Calu3 (cell line): Measurements from ENCODE around the gene RPS6KA5. TPM values are rescaled to one million over a fixed set of nuclear protein-coding genes. Genes with fewer than 3 reads are reported as not detected.
A peak's percentile ranks its signal among the peaks of the same experiment; 100 is the strongest.

Source experiments
- BruUV-seq: library from RNA; stranded (reverse); fragments of 400-500 nt; replicated peaks from 2 replicates; lab custom pipeline; 2021; lab: Mats Ljungman, UMichigan
- CTCF ChIA-PET: fragments of 300-600 bp; sonication (Branson Sonifier 250); formaldehyde crosslinking; loops from one replicate; lab custom pipeline; 2022; ENCODE audit warnings: antibody characterized with exemption; lab: Charles Lee
- DNase-seq: peaks from one replicate; pipeline ENCODE4 v3.0.0; 2022
- H3K27ac Mint-ChIP-seq: one replicate; pipeline ENCODE4 v1.8.0; 2022; ENCODE audit warnings: mixed read lengths; ENCODE audit not compliant: unreplicated experiment
- H3K27me3 Mint-ChIP-seq: one replicate; pipeline ENCODE4 v1.8.0; 2022; ENCODE audit warnings: mixed read lengths; ENCODE audit not compliant: unreplicated experiment
- H3K36me3 Mint-ChIP-seq: one replicate; pipeline ENCODE4 v1.8.0; 2022; ENCODE audit warnings: mild to moderate bottlenecking, moderate library complexity, mixed read lengths; ENCODE audit not compliant: insufficient read depth, unreplicated experiment
- H3K4me1 Mint-ChIP-seq: one replicate; pipeline ENCODE4 v1.8.0; 2022; ENCODE audit warnings: mild to moderate bottlenecking, low read depth, mixed read lengths; ENCODE audit not compliant: unreplicated experiment
- H3K4me3 Mint-ChIP-seq: one replicate; pipeline ENCODE4 v1.8.0; 2022; ENCODE audit warnings: mild to moderate bottlenecking, low read depth, moderate library complexity, mixed read lengths; ENCODE audit not compliant: unreplicated experiment
- H3K9me3 Mint-ChIP-seq: one replicate; pipeline ENCODE4 v1.8.0; 2022; ENCODE audit warnings: low read depth, mixed read lengths; ENCODE audit not compliant: unreplicated experiment
- CTCF ChIP-seq: fragments of 200-600 bp; IDR thresholded peaks from one replicate; pipeline ENCODE4 v1.8.0; 2022; ENCODE audit warnings: antibody characterized with exemption; ENCODE audit not compliant: unreplicated experiment
- intact Hi-C: fragments of 100-400 bp; cut with micrococcal nuclease; formaldehyde crosslinking; loops from one replicate; pipeline ENCODE4 v1.10.0; 2022; ENCODE audit not compliant: unreplicated experiment
- total RNA-seq: library from RNA; stranded (reverse); gene quantifications from 2 replicates; pipeline ENCODE4 v1.2.3, GENCODE V29; 2022

RPS6KA5 gene
- total RNA-seq, 1 experiment from 2014 or later, result 10.3 TPM

- H3K9me3 Mint-ChIP-seq, result no peaks in the 10 kb centered on the region
- intact Hi-C loops, result no loop called here
- no peak overlapping the region for H3K4me3 Mint-ChIP-seq
- DNase-seq, result no peak
- BruUV-seq, result no TSS peak
- H3K4me1 Mint-ChIP-seq, result peaks cover 12% of the 10 kb centered on the region
- CTCF ChIA-PET, result no interaction called here
- peaks cover 5% of the 10 kb centered on the region for H3K36me3 Mint-ChIP-seq
- no peak for TF ChIP-seq CTCF
- H3K27ac Mint-ChIP-seq, result no peak overlapping the region
- no peaks in the 10 kb centered on the region for H3K27me3 Mint-ChIP-seq
These were observed 4.8 kb upstream of the RPS6KA5 start for GRCh38 chr14:91065266-91065665.

DNA sequence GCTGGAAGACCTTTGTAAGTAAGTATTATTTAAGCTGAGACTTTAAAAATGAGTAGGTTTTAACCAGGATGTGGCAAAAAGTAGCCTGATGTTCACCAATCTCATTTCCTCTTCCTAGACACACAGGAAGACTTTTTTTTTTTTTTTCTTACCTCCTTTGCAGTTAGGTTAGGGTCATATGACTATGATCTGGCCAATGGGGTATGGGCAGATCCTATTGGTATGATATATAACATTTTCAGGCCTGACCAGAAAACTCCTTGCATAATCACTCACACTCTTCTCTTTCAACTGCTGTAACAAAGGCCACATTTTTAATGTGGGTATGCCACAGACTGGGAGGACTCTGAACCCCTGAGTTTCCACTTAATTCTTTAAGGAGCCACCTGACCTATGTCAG lies 2.7 kb upstream of the RPS6KA5 start:
- no peak overlapping the region for H3K4me3 Mint-ChIP-seq
- no peak for DNase-seq
- H3K27me3 Mint-ChIP-seq, result no peaks in the 10 kb centered on the region
- H3K36me3 Mint-ChIP-seq, result peaks cover 5% of the 10 kb centered on the region
- no TSS peak for BruUV-seq
- no peaks in the 10 kb centered on the region for H3K9me3 Mint-ChIP-seq
- intact Hi-C loops, result no loop called here
- CTCF ChIA-PET, result no interaction called here
- H3K4me1 Mint-ChIP-seq, result peaks cover 12% of the 10 kb centered on the region
- no peak overlapping the region for H3K27ac Mint-ChIP-seq
- no peak for TF ChIP-seq CTCF

DNA sequence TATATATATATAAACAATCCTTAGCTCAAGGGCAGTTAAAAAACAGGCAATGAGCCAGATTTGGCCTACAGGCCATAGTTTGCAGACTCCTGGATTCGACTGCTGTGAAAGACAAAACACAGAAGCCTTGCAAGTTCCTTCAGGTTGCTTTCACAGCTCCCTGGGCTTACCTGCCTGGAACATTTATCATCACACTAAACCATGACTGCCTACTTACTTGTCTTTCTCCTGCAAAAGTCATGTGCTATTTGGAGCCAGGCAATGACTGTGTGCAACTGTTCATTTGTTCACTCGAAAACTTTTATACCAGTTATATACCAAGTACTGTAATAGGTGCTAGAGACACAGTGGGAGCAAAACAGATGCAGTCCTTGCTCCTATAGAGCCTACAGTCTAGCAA lies 2.2 kb upstream of the RPS6KA5 start:
- H3K27ac Mint-ChIP-seq, result no peak overlapping the region
- no peaks in the 10 kb centered on the region for H3K27me3 Mint-ChIP-seq
- H3K36me3 Mint-ChIP-seq, result peaks cover 5% of the 10 kb centered on the region
- intact Hi-C loops, result no loop called here
- H3K9me3 Mint-ChIP-seq, result no peaks in the 10 kb centered on the region
- no TSS peak for BruUV-seq
- no peak for TF ChIP-seq CTCF
- H3K4me1 Mint-ChIP-seq, result peaks cover 12% of the 10 kb centered on the region
- no peak for DNase-seq
- no peak overlapping the region for H3K4me3 Mint-ChIP-seq
- CTCF ChIA-PET, result no interaction called here

GRCh38 chr14:91061056-91061887 lies 831 bp upstream of the RPS6KA5 start:
- TSS peak; percentile 83 for BruUV-seq
- CTCF ChIA-PET, result interaction anchor here (0.6 to 1.6 kb wide), 9 partner anchors 11 to 158 kb away, joined by 3 to 9 read pairs (median 4); partner anchors contain the start of gene DGLUCY
- DNase-seq, result no peak
- Mint-ChIP-seq H3K27me3 (no peaks in the 10 kb centered on the region), H3K27ac (no peak overlapping the region), H3K4me1 (peaks cover 12% of the 10 kb centered on the region), H3K9me3 (no peaks in the 10 kb centered on the region), H3K36me3 (peaks cover 5% of the 10 kb centered on the region), H3K4me3 (no peak overlapping the region)
- intact Hi-C loops, result no loop called here
- no peak for TF ChIP-seq CTCF
